ENCODE results near the gene DECR2.
"Not testable (repeated sequence)": the region's sequence is repeated elsewhere in the genome, so short reads cannot be mapped to it uniquely, and the experiment has no call there.

The DECR2 gene

GRCh38 chr16:411576-412265 is 10.0 kb downstream of the DECR2 start:
- no peak for TF ChIP-seq CTCF (conservative IDR thresholded peaks at IDR 0.05; ENCODE audit: low read depth, low read length)
- no peak overlapping the region for H3K4me3 ChIP-seq (ENCODE audit: low read length)
- no peak for DNase-seq (ENCODE audit: low read depth)

GRCh38 chr16:414395-415169 is 12.9 kb downstream of the DECR2 start:
- DNase-seq (ENCODE audit: low read depth), result no peak
- no peak overlapping the region for H3K4me3 ChIP-seq (ENCODE audit: low read length)
- no peak for TF ChIP-seq CTCF (conservative IDR thresholded peaks at IDR 0.05; ENCODE audit: low read depth, low read length)

GRCh38 chr16:415170-415498 is 13.4 kb downstream of the DECR2 start:
- not testable (repeated sequence) for DNase-seq (ENCODE audit: low read depth); H3K4me3 ChIP-seq (ENCODE audit: low read length)

- H3K4me3 ChIP-seq (ENCODE audit: low read length); DNase-seq (ENCODE audit: low read depth): not testable (repeated sequence)
Observed at GRCh38 chr16:422179-422578, 20.5 kb downstream of the DECR2 start.

GRCh38 chr16:424033-424622 is 22.4 kb downstream of the DECR2 start:
- peak; percentile 95 for DNase-seq (ENCODE audit: low read depth)
- H3K4me3 ChIP-seq (ENCODE audit: low read length), result peak overlapping the region; percentile 55
- TF ChIP-seq CTCF (conservative IDR thresholded peaks at IDR 0.05; ENCODE audit: low read depth, low read length), result no peak

- TF ChIP-seq CTCF (conservative IDR thresholded peaks at IDR 0.05; ENCODE audit: low read depth, low read length), result no peak
- DNase-seq (ENCODE audit: low read depth), result no peak
- peak overlapping the region; percentile 55 for H3K4me3 ChIP-seq (ENCODE audit: low read length)
Observed at GRCh38 chr16:424623-425081, 23.0 kb downstream of the DECR2 start.

- peak within 1 kb of the TSS; percentile 74 for H3K4me3 ChIP-seq (ENCODE audit: low read length)
- DNase-seq (ENCODE audit: low read depth), result peak; percentile 32
- TF ChIP-seq CTCF (conservative IDR thresholded peaks at IDR 0.05; ENCODE audit: low read depth, low read length), result peak; percentile 27
Observed at GRCh38 chr16:425082-425718, 23.5 kb downstream of the DECR2 start, which contains the start of gene RAB11FIP3. TSS of gene RAB11FIP3 (plus strand) at chr16:425649. CDS start at chr16:426007, 358 bp downstream.
